Cardiac fibroblast (primary cell): Measurements from ENCODE around the gene ZBTB7C.

Source experiments
- DNase-seq, 2 donors: peaks; one replicate each; pipeline versions ENCODE4 v3.0.0 to v3.0.0-alpha.2; 2010; ENCODE audit warnings: low read depth in 2 of 2
- H3K4me3 ChIP-seq, 2 donors: replicated peaks in 1 of 2; 1 replicate in 1 of 2; 2 replicates in 1 of 2; pipeline ENCODE4 v1.5.1; 2011; ENCODE audit warnings: low read depth in 2 of 2, low read length in 2 of 2, mild to moderate bottlenecking in 2 of 2, moderate library complexity in 1 of 2
- CTCF ChIP-seq: IDR thresholded peaks from one replicate; pipeline ENCODE4 v1.5.1; 2011; ENCODE audit warnings: low read depth, mild to moderate bottlenecking, low read length, inconsistent platforms

ZBTB7C gene

GRCh38 chr18:48058486-48058885 lies 350.7 kb downstream of the ZBTB7C start:
- TF ChIP-seq CTCF = no peak
- no peak overlapping the region for H3K4me3 ChIP-seq
- DNase-seq = no peak

GRCh38 chr18:48057018-48057417 lies 352.2 kb downstream of the ZBTB7C start:
- TF ChIP-seq CTCF = no peak
- no peak overlapping the region for H3K4me3 ChIP-seq
- no peak for DNase-seq

GRCh38 chr18:48055351-48055750 lies 353.8 kb downstream of the ZBTB7C start:
- no peak for TF ChIP-seq CTCF
- no peak for DNase-seq
- no peak overlapping the region for H3K4me3 ChIP-seq

GRCh38 chr18:48053881-48054816 lies 355.0 kb downstream of the ZBTB7C start:
- TF ChIP-seq CTCF = no peak
- DNase-seq = no peak
- no peak overlapping the region for H3K4me3 ChIP-seq

GRCh38 chr18:48052842-48053241 lies 356.3 kb downstream of the ZBTB7C start:
- H3K4me3 ChIP-seq = no peak overlapping the region
- no peak for DNase-seq
- no peak for TF ChIP-seq CTCF

- H3K4me3 ChIP-seq = no peak overlapping the region
Observed at GRCh38 chr18:48051945-48052840, 357.0 kb downstream of the ZBTB7C start.

More at GRCh38 chr18:48051945-48052840, 357.0 kb downstream of the ZBTB7C start:
- no peak for DNase-seq
- no peak for TF ChIP-seq CTCF
